Measurements from ENCODE around the gene KIF23. TPM values are rescaled to one million over a fixed set of nuclear protein-coding genes. Genes with fewer than 3 reads are reported as not detected.

Gene KIF23
- total RNA-seq (10 to 100 TPM in 1 of 9 donors, 1 to 10 TPM in 8; 1.3 to 22.3 (median 2.4) TPM), polyA plus RNA-seq (1 to 10 TPM; 1.5 to 3.2 (median 3.2) TPM)
- long read RNA-seq, donor 1, partial matches to known transcripts = 0 of 1 reads
- long read RNA-seq, donor 1, other reads (novel, unspliced or antisense) = 0 of 1 reads
- long read RNA-seq, donor 2 = 0 reads
- long read RNA-seq, donor 3 = 0 reads
- long read RNA-seq, donor 4, partial matches to known transcripts = 1 of 1 reads
- long read RNA-seq, donor 4, other reads (novel, unspliced or antisense) = 0 of 1 reads
- long read RNA-seq, donor 5 = 0 reads
- long read RNA-seq, donor 6 = 0 reads
- long read RNA-seq, donor 7, partial matches to known transcripts = 0 of 3 reads
- long read RNA-seq, donor 7, other reads (novel, unspliced or antisense) = 0 of 3 reads
- long read RNA-seq, donor 8, partial matches to known transcripts = 7 of 11 reads
- long read RNA-seq, donor 8, other reads (novel, unspliced or antisense) = 0 of 11 reads
- long read RNA-seq, donor 9, partial matches to known transcripts = 0 of 5 reads
- long read RNA-seq, donor 9, other reads (novel, unspliced or antisense) = 0 of 5 reads
- long read RNA-seq, donor 10 = 0 reads

DNA sequence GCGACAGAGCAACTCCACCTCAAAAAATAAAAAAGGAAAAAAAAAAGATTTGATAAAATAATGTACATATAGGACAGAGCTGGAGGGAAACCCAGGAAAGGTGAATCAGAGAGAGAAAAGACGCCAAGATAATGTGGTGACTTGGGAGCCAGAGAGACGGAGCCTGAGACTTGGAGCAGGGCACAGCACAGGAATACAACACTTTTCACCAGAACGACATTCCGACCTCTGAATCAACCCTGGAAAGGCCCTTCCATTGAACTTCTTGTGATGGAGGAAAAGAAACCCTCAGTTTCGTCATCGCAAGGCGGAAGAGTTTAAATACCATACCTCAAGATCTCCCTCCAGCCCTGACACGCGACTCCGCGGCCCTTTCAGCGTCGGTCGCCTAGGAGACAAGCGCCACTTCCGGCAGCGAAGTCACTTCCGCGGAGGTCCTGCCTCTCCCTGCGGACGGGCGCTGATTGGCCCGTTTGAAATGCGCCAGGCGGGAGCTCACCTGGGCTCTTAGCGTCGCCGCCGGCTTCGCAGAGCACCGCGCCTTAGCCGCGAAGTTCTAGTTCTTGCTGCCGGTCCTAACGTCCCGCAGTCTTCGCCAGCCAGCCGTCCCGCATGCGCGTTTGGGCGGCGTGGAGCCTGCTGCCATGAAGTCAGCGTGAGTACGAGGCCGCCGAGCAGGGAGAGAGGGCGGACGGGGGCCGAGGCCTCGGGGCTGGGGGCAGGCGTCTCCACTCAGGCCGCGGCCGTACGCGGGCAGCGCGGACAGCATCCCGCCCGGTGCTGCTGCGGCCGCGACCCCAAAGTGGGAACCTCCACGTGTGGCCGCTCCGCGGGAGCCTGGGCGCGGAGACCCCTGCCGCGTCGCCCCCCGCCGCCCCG lies at the start of gene KIF23:
Gene KIF23, plus strand, starts transcription at position 528 of the 879 bp plus-strand sequence. Its CDS starts 117 bp downstream, at position 645.
- 2 to 12% (median 7%) methylated on average over 8 to 78 of the region's 78 CpGs for WGBS, 4 donors
- Histone ChIP-seq H3K4me3 (peak within 1 kb of the TSS in 2 of 4 donors; percentile 38 to 60), H3K36me3 (replicated peaks in 1 of 2) (no peaks in the 10 kb centered on the region), H3K9me3 (replicated peaks in 1 of 3) (no peaks in the 10 kb centered on the region), H3K4me1 (replicated peaks in 1 of 2) (peaks cover 0 to 14% of the 10 kb centered on the region in 2 donors), H3K27me3 (no peaks in the 10 kb centered on the region), H3K27ac (peak within 1 kb of the TSS in 4 of 5 donors; percentile 2 to 67 (median 24))
- DNase-seq = peak; percentile 88 to 94 (median 91)
- intact Hi-C loops (cut with DNase I) = no loop called here
- TF ChIP-seq CTCF (IDR thresholded peaks at IDR 0.05) (no peak), POLR2A (IDR thresholded peaks at IDR 0.05) (no peak)

DNA sequence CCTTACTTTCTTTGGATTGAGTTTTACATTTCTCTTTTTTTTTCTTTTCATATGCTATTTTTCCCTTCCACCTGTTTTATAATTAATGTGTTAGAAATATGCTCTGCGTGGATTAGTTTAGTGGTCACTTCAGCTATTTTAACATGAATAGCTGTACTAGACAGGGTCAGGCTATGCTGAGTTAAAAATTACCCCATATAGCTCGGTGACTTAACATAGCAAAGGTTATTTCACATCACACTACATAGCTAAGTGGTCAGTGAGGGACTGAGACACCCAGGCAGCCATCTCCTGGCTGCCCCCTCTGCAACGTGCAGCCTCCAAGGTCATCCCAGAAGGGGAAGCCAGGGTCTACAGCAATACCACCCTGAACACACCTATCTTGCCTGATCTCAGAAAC lies 46.9 kb upstream of the KIF23 start:
- DNase-seq = no peak
- intact Hi-C loops (cut with DNase I) = no loop called here
- no peak overlapping the region for H3K27ac ChIP-seq
- H3K36me3 ChIP-seq (replicated peaks in 1 of 2) = no peaks in the 10 kb centered on the region
- no peaks in the 10 kb centered on the region for H3K4me1 ChIP-seq (replicated peaks in 1 of 2)
- H3K4me3 ChIP-seq = no peak overlapping the region
- TF ChIP-seq CTCF (IDR thresholded peaks at IDR 0.05) (no peak), POLR2A (IDR thresholded peaks at IDR 0.05) (no peak)
- 76 to 79% (median 77%) methylated on average over 3 of the region's 3 CpGs for WGBS, 4 donors
- no peaks in the 10 kb centered on the region for H3K9me3 ChIP-seq (replicated peaks in 1 of 3)
- H3K27me3 ChIP-seq = no peaks in the 10 kb centered on the region

- intact Hi-C loops (cut with DNase I) = no loop called here
- Histone ChIP-seq H3K9me3 (replicated peaks in 1 of 3) (no peaks in the 10 kb centered on the region), H3K27ac (no peak overlapping the region), H3K36me3 (replicated peaks in 1 of 2) (no peaks in the 10 kb centered on the region), H3K27me3 (no peaks in the 10 kb centered on the region), H3K4me1 (replicated peaks in 1 of 2) (no peaks in the 10 kb centered on the region), H3K4me3 (no peak overlapping the region)
- no peak for DNase-seq
- no peak for TF ChIP-seq CTCF (IDR thresholded peaks at IDR 0.05)
- no peak for TF ChIP-seq POLR2A (IDR thresholded peaks at IDR 0.05)
- 43 to 75% (median 58%) methylated on average over 2 of the region's 2 CpGs for WGBS, 4 donors
Observed at GRCh38 chr15:69369631-69370030, 44.5 kb upstream of the KIF23 start.

DNA sequence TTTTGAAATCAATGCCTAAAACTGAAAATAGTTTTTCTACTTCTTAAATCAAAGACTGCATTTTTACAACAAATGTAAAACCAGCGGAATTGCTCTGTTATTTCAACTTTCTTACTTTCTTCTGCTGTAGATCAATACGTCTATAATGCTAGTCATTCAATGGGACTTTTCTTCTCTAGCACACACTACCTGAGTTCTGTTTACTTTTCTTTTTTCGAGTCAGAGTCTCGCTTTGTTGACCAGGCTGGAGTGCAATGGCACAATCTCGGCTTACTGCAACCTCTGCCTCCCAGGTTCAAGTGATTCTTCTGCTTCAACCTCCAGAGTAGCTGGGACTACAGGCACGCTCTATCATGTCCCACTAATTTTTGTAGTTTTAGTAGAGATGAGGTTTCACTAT lies 40.7 kb upstream of the KIF23 start:
- Histone ChIP-seq H3K4me3 (no peak overlapping the region), H3K36me3 (replicated peaks in 1 of 2) (no peaks in the 10 kb centered on the region), H3K27ac (no peak overlapping the region), H3K9me3 (replicated peaks in 1 of 3) (no peaks in the 10 kb centered on the region), H3K27me3 (no peaks in the 10 kb centered on the region), H3K4me1 (replicated peaks in 1 of 2) (peaks cover 0 to 5% of the 10 kb centered on the region in 2 donors)
- TF ChIP-seq CTCF (IDR thresholded peaks at IDR 0.05) (no peak), POLR2A (IDR thresholded peaks at IDR 0.05) (no peak)
- WGBS, 4 donors = 92 to 97% (median 95%) methylated on average over 6 of the region's 6 CpGs
- intact Hi-C loops (cut with DNase I) = no loop called here
- no peak for DNase-seq
